ENCODE results near the gene SLC2A9. TPM values are rescaled to one million over a fixed set of nuclear protein-coding genes. Genes with fewer than 3 reads are reported as not detected.

SLC2A9 gene
- total RNA-seq, 2 donors from 2014 or later: 1.6 to 8.6 TPM

- H3K4me3 ChIP-seq: no peak overlapping the region
- no peak for TF ChIP-seq CTCF (IDR thresholded peaks at IDR 0.05)
- TF ChIP-seq POLR2A (IDR thresholded peaks at IDR 0.05): no peak
- H3K36me3 ChIP-seq (replicated peaks in 1 of 2; ENCODE audit: insufficient read depth in 1 of 2, low read depth in 2 of 2): no peaks in the 10 kb centered on the region
- H3K9me3 ChIP-seq: no peaks in the 10 kb centered on the region
- DNase-seq (peak; percentile 19 to 54 (median 38)), ATAC-seq (peak; percentile 71)
- WGBS, 2 donors: 32 to 36% methylated on average over 10 of the region's 10 CpGs
- peaks cover 13% of the 10 kb centered on the region for H3K4me1 ChIP-seq
- H3K27me3 ChIP-seq: no peaks in the 10 kb centered on the region
- peak overlapping the region in 2 of 4 donors; percentile 28 to 35 for H3K27ac ChIP-seq
- intact Hi-C loops (cut with DNase I): no loop called here
Measured at GRCh38 chr4:9947168-9948062, 73.9 kb downstream of the SLC2A9 start.

- no peak for TF ChIP-seq POLR2A (IDR thresholded peaks at IDR 0.05)
- no peak for TF ChIP-seq CTCF (IDR thresholded peaks at IDR 0.05)
- Histone ChIP-seq H3K36me3 (replicated peaks in 1 of 2; ENCODE audit: insufficient read depth in 1 of 2, low read depth in 2 of 2) (no peaks in the 10 kb centered on the region), H3K4me1 (peaks cover 13% of the 10 kb centered on the region), H3K27me3 (no peaks in the 10 kb centered on the region), H3K27ac (no peak overlapping the region), H3K4me3 (no peak overlapping the region), H3K9me3 (no peaks in the 10 kb centered on the region)
- intact Hi-C loops (cut with DNase I): no loop called here
- DNase-seq: no peak
- WGBS, 2 donors: 92 to 98% methylated on average over 2 of the region's 2 CpGs
- ATAC-seq: no peak
Measured at GRCh38 chr4:9946170-9946569, 75.1 kb downstream of the SLC2A9 start.

- Histone ChIP-seq H3K36me3 (replicated peaks in 1 of 2; ENCODE audit: insufficient read depth in 1 of 2, low read depth in 2 of 2) (no peaks in the 10 kb centered on the region), H3K27ac (no peak overlapping the region), H3K9me3 (no peaks in the 10 kb centered on the region), H3K4me3 (no peak overlapping the region), H3K27me3 (no peaks in the 10 kb centered on the region), H3K4me1 (peaks cover 13% of the 10 kb centered on the region)
- DNase-seq: no peak
- no peak for ATAC-seq
- intact Hi-C loops (cut with DNase I): no loop called here
- WGBS, 2 donors: 80 to 81% methylated on average over 13 of the region's 13 CpGs
- TF ChIP-seq POLR2A (IDR thresholded peaks at IDR 0.05): no peak
- no peak for TF ChIP-seq CTCF (IDR thresholded peaks at IDR 0.05)
Measured at GRCh38 chr4:9944431-9945425, 76.6 kb downstream of the SLC2A9 start.

GRCh38 chr4:9943761-9944160 lies 77.5 kb downstream of the SLC2A9 start:
- Histone ChIP-seq H3K36me3 (replicated peaks in 1 of 2; ENCODE audit: insufficient read depth in 1 of 2, low read depth in 2 of 2) (no peaks in the 10 kb centered on the region), H3K9me3 (no peaks in the 10 kb centered on the region), H3K4me1 (peaks cover 13% of the 10 kb centered on the region), H3K27ac (no peak overlapping the region), H3K4me3 (no peak overlapping the region), H3K27me3 (no peaks in the 10 kb centered on the region)
- 89 to 94% methylated on average over 9 of the region's 9 CpGs for WGBS, 2 donors
- no peak for DNase-seq
- TF ChIP-seq POLR2A (IDR thresholded peaks at IDR 0.05) (no peak), CTCF (IDR thresholded peaks at IDR 0.05) (no peak)
- ATAC-seq: no peak
- intact Hi-C loops (cut with DNase I): no loop called here
